GM18873 (cell line): ENCODE results near the gene DNTT.

Source experiments
- ATAC-seq: cut with Tn5 transposase; IDR thresholded peaks from one replicate; pipeline ENCODE4 v1.9.1; 2021; ENCODE audit warnings: mild to moderate bottlenecking, moderate library complexity, moderate number of reproducible peaks; ENCODE audit not compliant: unreplicated experiment, low FRiP score

The DNTT gene

GRCh38 chr10:96339956-96340904, 36.0 kb downstream of the DNTT start:
- ATAC-seq, result no peak

GRCh38 chr10:96341219-96342182, 37.3 kb downstream of the DNTT start:
- no peak for ATAC-seq

GRCh38 chr10:96342402-96342801, 38.2 kb downstream of the DNTT start:
- no peak for ATAC-seq

GRCh38 chr10:96344178-96344577, 39.9 kb downstream of the DNTT start:
- ATAC-seq, result no peak

- no peak for ATAC-seq
These were observed 41.0 kb downstream of the DNTT start for GRCh38 chr10:96345222-96345621.

GRCh38 chr10:96346295-96346694, 42.1 kb downstream of the DNTT start:
- ATAC-seq, result no peak

- ATAC-seq, result no peak
These were observed 47.8 kb downstream of the DNTT start for GRCh38 chr10:96352027-96352426.

- no peak for ATAC-seq
These were observed 48.3 kb downstream of the DNTT start for GRCh38 chr10:96352582-96352981.

GRCh38 chr10:96357038-96357620, 52.9 kb downstream of the DNTT start:
- no peak for ATAC-seq

- no peak for ATAC-seq
These were observed 54.8 kb downstream of the DNTT start, which contains the start of gene OPALIN for GRCh38 chr10:96358851-96359540. Gene OPALIN, minus strand, starts transcription at chr10:96359002. Its CDS starts 106 bp downstream, at chr10:96358896.

- no peak for ATAC-seq
These were observed 55.4 kb downstream of the DNTT start for GRCh38 chr10:96359616-96360015.

GRCh38 chr10:96360331-96360730, 56.1 kb downstream of the DNTT start:
- ATAC-seq, result no peak

- no peak for ATAC-seq
These were observed 56.5 kb downstream of the DNTT start for GRCh38 chr10:96360766-96361165.

GRCh38 chr10:96365571-96365970, 61.3 kb downstream of the DNTT start:
- ATAC-seq, result no peak

GRCh38 chr10:96366508-96366907, 62.3 kb downstream of the DNTT start:
- no peak for ATAC-seq

GRCh38 chr10:96367470-96367869, 63.2 kb downstream of the DNTT start:
- ATAC-seq, result no peak

GRCh38 chr10:96368971-96369370, 64.7 kb downstream of the DNTT start:
- ATAC-seq, result no peak

- ATAC-seq, result no peak
These were observed 65.8 kb downstream of the DNTT start for GRCh38 chr10:96369890-96370583.

GRCh38 chr10:96370584-96371157, 66.4 kb downstream of the DNTT start:
- ATAC-seq, result no peak
